Frontal cortex (tissue), 1 donor: ENCODE results near the gene NOTCH2. TPM values are rescaled to one million over a fixed set of nuclear protein-coding genes. Genes with fewer than 3 reads are reported as not detected.

Experiments
- total RNA-seq: library from RNA; depleted of rRNA; stranded (reverse); fragments of >200 nt; gene quantifications from one replicate; pipeline ENCODE4 v1.2.3, GENCODE V29; 2014

NOTCH2 gene
- total RNA-seq, 1 donor from 2014 or later, result 21.2 TPM

Other genes starting within 250 kb of the NOTCH2 start
- gene ADAM30, start 173.1 kb downstream of the NOTCH2 start, total RNA-seq, result not detected
- 26.1 TPM for gene SEC22B, start 106.9 kb upstream of the NOTCH2 start, total RNA-seq